KG1 (cell line): Measurements from ENCODE around the gene HK2.
"Not testable (repeated sequence)": the region's sequence is repeated elsewhere in the genome, so short reads cannot be mapped to it uniquely, and the experiment has no call there.

ENCODE experiments used
- DNase-seq: peaks from one replicate; lab custom pipeline; 2025; lab: John Stamatoyannopoulos, UW

The HK2 gene

DNA sequence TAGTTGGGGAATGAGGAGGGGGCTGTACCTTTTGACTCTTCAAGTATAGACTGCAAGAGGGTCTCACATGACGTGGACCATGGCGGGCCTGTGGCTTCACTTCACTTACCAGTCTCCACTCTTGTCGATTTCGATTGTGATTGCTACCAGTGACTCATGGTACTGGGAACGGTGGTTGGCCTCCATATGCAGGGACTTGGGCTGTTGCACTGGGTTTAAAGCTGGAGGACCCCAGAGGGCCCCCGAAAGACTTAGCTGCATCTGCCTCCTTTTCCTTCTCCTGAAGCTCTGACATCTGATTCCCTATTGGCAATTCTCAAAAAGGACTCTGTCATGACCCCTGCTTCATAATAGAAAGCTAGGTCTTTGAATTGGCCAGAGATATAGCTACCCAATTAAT is 43.4 kb downstream of the HK2 start:
- DNase-seq: no peak

DNA sequence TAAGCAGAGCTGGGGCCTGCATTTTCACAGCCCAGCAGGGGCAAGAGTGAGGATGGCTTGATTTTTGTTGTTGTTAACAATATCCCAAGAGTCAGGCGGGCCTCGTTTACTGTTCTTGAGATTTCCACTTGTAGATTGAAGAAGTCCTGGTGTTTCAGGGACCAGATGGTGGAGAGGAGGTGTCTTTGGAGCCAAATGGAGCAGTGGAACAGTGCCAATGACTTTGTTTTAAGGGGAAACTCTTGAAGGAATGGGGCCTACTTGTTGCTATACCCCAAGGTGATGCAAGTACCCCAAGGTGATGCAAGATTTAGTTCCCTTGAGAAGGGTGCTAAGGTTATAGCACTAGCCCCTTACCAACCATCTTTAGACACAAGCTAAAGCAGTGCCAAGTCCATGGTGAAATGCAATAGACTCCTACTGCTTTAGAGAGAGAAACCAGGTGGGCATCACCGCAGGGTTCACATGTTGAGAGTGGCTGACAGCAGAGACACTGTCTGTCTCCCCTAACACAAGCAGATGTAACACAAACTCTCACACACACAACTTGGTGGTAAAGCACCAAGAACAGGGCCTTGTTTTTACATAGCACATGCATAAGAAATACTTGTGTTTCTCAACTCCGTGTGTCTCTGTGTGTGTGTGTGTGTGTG is 44.0 kb downstream of the HK2 start:
- no peak for DNase-seq

GRCh38 chr2:74878551-74878950 is 44.6 kb downstream of the HK2 start:
- no peak for DNase-seq

- DNase-seq: no peak
Measured at GRCh38 chr2:74880054-74880728, 46.3 kb downstream of the HK2 start.

GRCh38 chr2:74881176-74881575 is 47.2 kb downstream of the HK2 start:
- no peak for DNase-seq

DNA sequence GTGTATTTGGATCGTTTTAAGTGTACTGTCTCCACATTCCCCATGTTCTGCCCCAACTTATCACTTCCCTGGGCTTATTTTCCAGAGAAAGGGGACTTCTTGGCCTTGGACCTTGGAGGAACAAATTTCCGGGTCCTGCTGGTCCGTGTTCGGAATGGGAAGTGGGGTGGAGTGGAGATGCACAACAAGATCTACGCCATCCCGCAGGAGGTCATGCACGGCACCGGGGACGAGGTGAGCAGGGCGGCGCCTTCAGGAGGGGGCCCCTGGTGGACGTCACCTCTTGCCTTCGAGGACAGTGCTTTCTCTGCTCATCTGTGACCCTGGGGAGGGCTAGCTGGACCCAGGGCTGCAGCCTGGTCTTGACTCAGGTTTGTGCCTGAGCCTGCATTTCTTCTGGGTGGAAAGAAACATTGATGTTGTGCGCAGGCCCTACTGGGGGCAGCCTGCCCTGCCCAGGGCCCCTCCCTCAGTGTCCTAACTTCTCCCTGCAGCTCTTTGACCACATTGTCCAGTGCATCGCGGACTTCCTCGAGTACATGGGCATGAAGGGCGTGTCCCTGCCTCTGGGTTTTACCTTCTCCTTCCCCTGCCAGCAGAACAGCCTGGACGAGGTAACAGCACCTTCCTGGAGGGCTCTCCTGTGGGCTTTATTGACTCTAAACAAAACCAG is 47.8 kb downstream of the HK2 start:
- DNase-seq: no peak

GRCh38 chr2:74882299-74882687 is 48.4 kb downstream of the HK2 start:
- DNase-seq: no peak

DNA sequence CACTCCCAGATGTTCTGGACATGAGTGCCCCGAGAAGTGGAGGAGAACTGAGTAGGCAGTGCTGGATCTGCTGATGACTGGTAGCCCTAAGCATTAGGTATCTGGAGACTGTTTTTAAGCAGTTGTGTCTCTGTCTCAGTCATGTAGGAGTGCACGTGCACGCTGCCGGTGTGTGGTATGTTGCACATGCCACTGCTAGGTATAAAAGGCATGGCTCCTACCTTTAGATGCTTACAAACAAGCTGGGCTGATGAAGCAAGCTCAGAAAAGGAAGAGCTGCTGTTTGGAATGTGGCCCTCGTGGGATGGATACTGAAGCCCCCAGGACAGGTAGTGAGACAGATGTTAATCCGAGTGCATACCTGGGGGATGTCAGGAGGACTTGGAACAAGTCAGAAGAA is 49.1 kb downstream of the HK2 start:
- no peak for DNase-seq

DNA sequence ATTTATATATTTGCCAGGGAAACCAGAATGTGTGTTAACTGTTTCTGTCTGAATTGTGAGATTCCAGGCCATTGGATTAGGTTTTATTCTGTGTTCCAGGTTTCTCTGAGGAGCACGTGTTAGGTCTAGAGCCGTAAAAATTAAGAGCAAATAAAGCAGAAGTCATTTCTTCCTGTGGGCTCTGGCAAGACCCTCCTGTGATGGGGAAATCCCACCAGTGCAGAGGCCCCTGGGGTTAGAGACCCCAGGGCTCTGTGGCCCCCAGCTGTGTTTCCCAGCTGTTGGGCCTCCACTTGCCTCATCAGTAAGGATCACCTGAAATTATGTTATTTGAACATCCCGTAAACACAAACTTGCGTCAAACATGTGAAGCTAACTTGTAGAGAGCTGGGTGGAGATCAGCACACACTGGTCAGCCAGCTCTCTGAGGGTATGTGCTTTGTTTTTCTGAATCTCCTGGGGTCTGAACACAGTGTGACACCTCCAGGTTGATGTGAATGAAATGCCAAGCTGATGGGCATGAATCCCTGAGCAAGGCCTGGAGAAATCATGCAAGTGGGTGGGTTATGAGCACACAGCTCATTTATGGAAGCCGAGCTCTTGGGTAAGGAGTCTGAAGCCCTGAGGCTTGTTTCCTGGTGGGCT is 50.3 kb downstream of the HK2 start:
- no peak for DNase-seq

DNA sequence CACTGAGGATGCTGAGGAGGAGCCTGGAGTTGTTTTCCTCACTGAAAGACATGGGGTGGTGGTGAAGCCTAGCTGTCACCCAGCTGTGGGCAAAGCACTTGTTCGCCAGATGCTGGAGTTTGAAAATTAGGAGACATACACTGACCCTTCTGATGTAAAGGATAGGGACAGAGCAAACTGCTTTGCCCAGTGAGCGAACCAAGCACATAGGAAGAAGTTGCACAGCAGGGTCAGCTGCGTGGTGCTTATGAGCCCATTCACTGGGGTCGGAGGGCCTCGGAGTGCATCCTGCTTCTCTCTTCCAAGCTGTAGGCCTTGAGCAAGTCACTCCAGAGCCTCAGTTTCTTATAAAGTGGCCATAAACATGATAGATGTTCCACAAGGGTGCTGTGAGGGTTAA is 50.9 kb downstream of the HK2 start:
- DNase-seq: no peak

DNA sequence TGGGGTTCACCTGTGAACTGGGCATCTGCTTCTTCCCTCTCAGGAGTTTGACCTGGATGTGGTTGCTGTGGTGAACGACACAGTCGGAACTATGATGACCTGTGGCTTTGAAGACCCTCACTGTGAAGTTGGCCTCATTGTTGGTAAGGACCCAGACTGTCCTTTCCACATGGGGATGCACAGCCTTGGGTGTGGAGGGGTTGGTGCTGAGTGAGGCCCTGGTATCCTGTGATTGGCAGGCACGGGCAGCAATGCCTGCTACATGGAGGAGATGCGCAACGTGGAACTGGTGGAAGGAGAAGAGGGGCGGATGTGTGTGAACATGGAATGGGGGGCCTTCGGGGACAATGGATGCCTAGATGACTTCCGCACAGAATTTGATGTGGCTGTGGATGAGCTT is 52.3 kb downstream of the HK2 start:
- no peak for DNase-seq

GRCh38 chr2:74886811-74887210 is 52.9 kb downstream of the HK2 start:
- no peak for DNase-seq

GRCh38 chr2:74887445-74887951 is 53.6 kb downstream of the HK2 start:
- DNase-seq: no peak

GRCh38 chr2:74887960-74888700 is 54.2 kb downstream of the HK2 start:
- no peak for DNase-seq

GRCh38 chr2:74889159-74889558 is 55.2 kb downstream of the HK2 start:
- DNase-seq: no peak

DNA sequence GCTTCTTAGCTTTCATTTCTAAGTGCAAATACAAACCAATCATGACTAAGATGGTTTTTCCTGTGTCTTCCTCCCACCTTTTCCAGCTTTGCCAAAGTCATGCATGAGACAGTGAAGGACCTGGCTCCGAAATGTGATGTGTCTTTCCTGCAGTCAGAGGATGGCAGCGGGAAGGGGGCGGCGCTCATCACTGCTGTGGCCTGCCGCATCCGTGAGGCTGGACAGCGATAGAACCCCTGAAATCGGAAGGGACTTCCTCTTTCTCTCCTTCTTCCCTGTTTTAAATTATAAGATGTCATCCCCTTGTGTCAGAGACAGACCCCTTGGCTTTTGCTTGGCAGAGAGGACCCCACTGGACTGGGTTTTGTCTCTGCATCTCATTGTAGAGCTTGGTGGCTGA is 56.8 kb downstream of the HK2 start:
- DNase-seq: no peak

GRCh38 chr2:74891136-74891764 is 57.3 kb downstream of the HK2 start:
- no peak for DNase-seq

- not testable (repeated sequence) for DNase-seq
Measured at GRCh38 chr2:74891816-74892215, 57.9 kb downstream of the HK2 start.

- DNase-seq: no peak
Measured at GRCh38 chr2:74892609-74893008, 58.7 kb downstream of the HK2 start.

DNA sequence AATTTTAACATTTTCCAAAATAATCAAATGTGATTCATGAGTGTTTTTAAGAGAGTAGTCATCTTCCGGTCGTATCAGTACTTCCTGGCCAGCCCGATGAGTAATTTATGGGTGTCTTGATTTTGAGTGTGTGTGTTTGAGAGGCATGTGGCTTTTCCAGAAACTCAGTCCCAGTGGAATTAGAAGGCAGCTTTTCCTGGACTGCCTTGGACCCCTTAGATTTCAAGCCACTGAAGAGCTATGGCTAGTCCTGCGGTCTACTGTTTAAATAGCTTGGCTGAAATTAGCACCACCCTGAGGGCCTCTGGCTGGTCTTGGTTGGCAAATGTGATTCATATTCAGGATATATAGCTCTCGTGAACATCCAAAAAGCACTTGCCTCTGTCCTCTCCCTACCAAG is 59.4 kb downstream of the HK2 start:
- DNase-seq: no peak

- DNase-seq: no peak
Measured at GRCh38 chr2:74894272-74894981, 60.5 kb downstream of the HK2 start.
